Stimulated activated CD4-positive, alpha-beta T cell treated with anti-CD3 and anti-CD28 coated beads, Interleukin-12 subunit alpha, Interleukin-12 subunit beta, amount 100 ng/mL, for 24 hours (primary cell): Measurements from ENCODE around the gene S100A12.

Experiments used
- DNase-seq, 2 experiments: peaks; one replicate each; pipeline ENCODE4 v3.0.0-alpha.2; 2020; ENCODE audit warnings: low read depth in 2 of 2

S100A12 gene

GRCh38 chr1:153397051-153397923 is 21.9 kb upstream of the S100A12 start:
- no peak for DNase-seq

- no peak for DNase-seq
These were observed 21.0 kb upstream of the S100A12 start for GRCh38 chr1:153396461-153396860.

DNA sequence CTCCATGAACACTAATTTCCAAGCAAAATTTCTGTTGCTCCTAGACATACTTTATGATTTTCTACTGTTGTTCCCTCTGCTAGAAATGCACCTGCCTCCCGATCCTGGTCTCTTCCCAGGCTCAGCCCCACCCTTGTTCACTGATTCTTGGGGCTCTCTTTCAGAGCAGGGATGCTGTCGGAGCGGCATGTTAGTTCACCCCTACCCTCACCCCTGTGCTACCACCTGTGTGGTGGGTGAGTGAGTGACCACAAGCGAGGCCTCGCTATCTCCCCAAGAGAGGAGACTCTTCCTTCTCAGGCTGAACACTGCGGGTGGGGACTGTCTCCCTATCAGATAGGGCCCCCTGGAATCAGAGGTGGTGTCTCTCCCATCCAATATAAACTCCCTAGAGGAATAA is 20.4 kb upstream of the S100A12 start:
- no peak for DNase-seq

DNA sequence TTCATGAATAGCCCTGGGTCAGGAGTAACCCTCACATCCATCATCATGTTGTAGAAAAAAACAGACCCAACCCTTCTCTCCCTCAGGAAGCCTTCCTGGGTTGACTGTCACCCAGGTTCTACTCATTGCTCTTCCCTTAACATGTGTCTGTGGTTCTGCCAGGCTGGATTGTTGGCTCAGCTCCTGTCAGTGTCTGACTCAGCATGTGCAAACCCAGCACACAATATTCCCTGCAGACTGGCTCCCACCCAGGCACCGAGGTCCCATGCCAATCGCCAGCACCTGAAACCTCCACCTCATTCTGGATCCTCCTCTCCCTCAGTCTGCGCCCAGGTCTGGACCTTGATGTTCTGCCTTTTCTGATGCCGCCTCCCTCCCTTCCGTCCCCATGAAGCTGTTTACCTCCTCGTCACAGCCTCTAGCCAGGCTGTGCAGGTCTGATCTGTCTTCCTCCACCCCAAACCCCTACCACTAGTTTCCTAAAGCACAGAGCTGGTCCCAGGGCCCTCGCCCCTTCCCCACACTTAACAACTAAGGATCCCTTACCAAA is 19.8 kb upstream of the S100A12 start:
- no peak for DNase-seq

GRCh38 chr1:153394391-153394790 is 19.0 kb upstream of the S100A12 start:
- DNase-seq = no peak

- DNase-seq = no peak
These were observed 18.5 kb upstream of the S100A12 start for GRCh38 chr1:153393926-153394325.

DNA sequence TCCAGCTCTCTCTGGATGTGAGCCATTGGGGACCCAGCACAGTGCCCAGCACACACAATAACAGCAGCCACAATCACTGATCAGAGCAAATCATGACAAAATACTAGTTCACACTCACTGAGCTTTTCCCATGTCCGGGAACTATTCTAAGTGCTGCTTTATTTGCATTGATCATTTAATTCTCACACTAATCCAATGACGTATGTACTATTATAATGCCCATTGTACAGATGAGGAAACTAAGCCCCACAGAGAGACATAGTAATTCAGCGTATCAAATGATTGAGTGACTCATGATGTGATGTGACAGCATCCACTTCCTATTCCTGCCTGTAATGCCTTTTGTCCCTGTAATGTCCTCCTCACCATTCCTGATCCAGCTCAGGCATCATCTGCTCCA is 17.4 kb upstream of the S100A12 start:
- DNase-seq = no peak

DNA sequence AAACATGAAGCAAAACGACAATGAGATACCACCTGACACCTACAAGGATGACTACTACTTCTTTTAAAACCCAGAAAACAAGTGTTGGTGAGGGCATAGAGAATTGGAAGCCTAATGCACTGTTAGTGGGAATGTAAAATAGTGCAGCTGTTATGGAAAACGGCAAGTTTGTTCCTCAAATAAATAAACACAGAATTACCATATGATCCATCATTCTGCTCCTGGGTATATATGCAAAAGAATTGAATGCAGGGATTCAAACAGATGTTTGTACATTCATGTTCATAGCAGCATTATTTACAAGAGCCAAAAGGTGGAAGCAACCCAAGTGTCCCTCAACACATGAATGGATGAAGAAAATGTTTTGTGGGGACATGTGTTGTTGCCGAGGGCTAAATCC is 16.8 kb upstream of the S100A12 start:
- no peak for DNase-seq

- DNase-seq = no peak
These were observed 15.7 kb upstream of the S100A12 start, which contains the start of gene S100A8 for GRCh38 chr1:153390938-153391710. Gene S100A8 (minus strand): TSS chr1:153391073. CDS start chr1:153390535, 538 bp downstream.

- no peak for DNase-seq
These were observed 14.8 kb upstream of the S100A12 start for GRCh38 chr1:153389973-153390879.

DNA sequence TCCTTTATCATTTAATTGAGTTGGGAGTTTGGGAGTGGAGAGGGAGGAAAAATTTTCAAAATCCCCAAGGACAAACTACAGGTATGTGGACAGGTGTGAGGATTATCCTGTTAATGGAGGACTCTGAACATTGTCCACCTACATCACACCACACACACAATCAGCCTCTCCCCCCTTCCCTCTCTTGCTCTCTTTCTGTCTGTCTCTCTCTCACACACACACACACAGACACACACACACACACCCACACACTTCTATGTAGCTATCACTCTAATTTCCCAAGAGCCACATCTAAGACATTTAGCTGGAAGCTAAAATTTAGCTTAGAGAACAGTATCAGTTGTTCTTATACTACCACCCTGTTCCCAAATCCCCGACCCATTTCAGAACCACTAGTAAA is 14.0 kb upstream of the S100A12 start:
- DNase-seq = no peak

GRCh38 chr1:153387785-153388184 is 12.4 kb upstream of the S100A12 start:
- no peak for DNase-seq

DNA sequence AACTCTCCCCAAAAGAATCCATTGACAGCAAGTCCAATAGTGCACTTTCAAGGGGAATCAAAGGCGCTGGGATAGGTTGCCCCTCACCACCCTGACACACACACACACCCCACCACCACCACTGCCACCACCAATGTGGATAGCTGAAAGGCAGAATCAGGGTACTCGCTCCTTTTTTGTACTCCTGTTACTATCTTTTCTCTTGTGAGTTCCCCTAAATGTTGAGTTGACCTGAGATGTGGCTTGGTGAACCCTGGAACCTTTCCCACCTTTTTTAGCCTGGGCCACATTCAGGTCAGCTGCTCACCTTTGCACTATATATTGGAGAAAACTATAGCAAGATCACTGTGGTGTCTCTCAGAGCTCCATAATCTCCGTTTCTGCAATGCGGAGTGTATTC is 11.6 kb upstream of the S100A12 start:
- no peak for DNase-seq

- no peak for DNase-seq
These were observed 11.1 kb upstream of the S100A12 start for GRCh38 chr1:153386500-153386901.

DNA sequence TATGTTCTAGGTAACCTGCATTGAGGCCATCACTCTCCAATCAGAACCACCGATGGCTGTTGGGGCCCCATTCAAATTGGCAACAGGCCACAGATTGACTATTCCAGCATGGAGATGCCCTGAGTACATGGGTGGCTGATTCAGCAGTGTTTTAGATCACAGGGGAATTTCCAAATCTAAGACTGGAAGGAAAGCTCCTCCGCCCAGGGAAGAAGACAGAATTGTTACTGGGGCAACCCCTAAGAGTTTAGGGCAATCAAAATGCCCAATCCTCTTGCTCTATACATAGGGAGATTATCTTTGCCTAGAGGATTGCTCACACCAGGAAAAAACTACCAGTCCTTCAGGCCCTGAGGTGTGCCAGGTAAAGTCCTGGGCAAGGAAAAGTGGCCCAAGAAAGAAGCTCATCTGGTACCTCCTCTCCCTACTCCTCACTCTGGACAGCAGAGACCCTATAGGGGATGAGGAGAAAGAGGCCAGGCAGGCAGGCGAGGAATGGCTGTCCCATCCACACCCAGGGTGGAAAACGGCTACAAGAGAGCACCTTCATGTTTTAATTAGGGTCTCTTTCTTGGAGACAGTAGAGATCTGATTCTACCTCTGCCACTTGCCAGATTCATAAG is 9.6 kb upstream of the S100A12 start:
- no peak for DNase-seq

DNA sequence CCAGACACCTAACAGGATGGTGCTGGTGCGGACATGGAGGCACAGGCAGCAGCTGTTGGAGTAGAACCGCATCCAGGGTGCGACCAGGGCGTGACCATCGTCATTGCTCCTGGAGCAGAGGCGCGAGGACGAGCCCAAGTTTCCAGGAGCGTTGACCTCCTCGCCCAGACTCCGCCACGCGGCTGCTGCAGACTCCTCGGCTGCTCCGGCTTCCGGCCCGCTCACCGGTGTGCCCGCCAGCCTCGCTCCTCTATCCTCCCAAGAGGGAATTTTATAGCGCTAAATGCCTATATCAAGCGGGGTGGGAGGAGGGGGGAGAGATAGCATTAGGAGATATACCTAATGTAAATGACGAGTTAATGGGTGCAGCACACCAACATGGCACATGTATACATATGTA is 5.3 kb upstream of the S100A12 start:
- DNase-seq = no peak

GRCh38 chr1:153379591-153379990 is 4.2 kb upstream of the S100A12 start:
- no peak for DNase-seq

- DNase-seq = no peak
These were observed 1.4 kb downstream of the S100A12 start for GRCh38 chr1:153374071-153374470.

DNA sequence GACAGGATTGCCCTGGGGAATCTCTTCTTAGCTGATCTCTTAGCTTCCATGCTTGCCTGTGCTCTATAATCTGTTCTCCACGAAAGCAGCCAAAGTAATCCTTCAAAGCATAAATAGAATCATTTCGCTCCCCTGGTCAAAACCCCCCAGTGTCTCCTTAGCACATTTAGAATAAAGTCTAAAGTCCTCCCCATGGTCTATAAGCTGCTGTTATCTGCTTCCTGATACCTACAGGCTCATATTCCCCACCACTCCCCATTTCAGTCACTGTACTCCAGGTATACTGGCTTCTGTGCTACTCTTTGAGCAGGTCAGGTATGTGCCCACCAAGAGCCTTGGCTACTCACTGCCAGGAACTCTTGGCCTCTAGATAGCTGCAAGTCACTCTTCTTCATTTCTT is 2.9 kb downstream of the S100A12 start:
- no peak for DNase-seq

GRCh38 chr1:153371231-153371630 is 4.2 kb downstream of the S100A12 start:
- DNase-seq = no peak

GRCh38 chr1:153370146-153370545 is 5.3 kb downstream of the S100A12 start:
- DNase-seq = no peak
